Measurements from ENCODE around the gene EIF4EBP3. TPM values are rescaled to one million over a fixed set of nuclear protein-coding genes. Genes with fewer than 3 reads are reported as not detected.

EIF4EBP3 gene
- polyA plus RNA-seq, 1 donor from 2014 or later: 1.0 TPM

- Histone ChIP-seq H3K4me3 (ENCODE audit: low read length) (no peak overlapping the region), H3K79me2 (replicated peaks; ENCODE audit: insufficient read depth, low read length) (peaks cover 23% of the 10 kb centered on the region), H3K9me3 (ENCODE audit: low read length) (no peaks in the 10 kb centered on the region), H3K27ac (ENCODE audit: low read length) (no peak overlapping the region), H3K9ac (ENCODE audit: low read length) (no peak overlapping the region), H3F3A (ENCODE audit: insufficient read depth, low read length, poor library complexity, severe bottlenecking) (no peaks in the 10 kb centered on the region), H3K27me3 (ENCODE audit: insufficient read depth, low read depth, low read length) (no peaks in the 10 kb centered on the region), H3K36me3 (ENCODE audit: insufficient read depth, low read length) (no peaks in the 10 kb centered on the region), H2AFZ (ENCODE audit: low read depth, low read length) (no peak overlapping the region), H3K9me2 (ENCODE audit: insufficient read depth, low read length) (no peaks in the 10 kb centered on the region), H3K4me2 (ENCODE audit: low read length) (no peak overlapping the region), H4K20me1 (ENCODE audit: insufficient read depth) (no peaks in the 10 kb centered on the region)
- TF ChIP-seq POLR2AphosphoS5 (IDR thresholded peaks at IDR 0.05) (no peak), EP300 (conservative IDR thresholded peaks at IDR 0.05; ENCODE audit: poor library complexity, severe bottlenecking) (no peak)
Observed at GRCh38 chr5:140560227-140560626, 12.8 kb downstream of the EIF4EBP3 start.

GRCh38 chr5:140561753-140562523, 14.5 kb downstream of the EIF4EBP3 start:
- no peak overlapping the region for H3K9ac ChIP-seq (ENCODE audit: low read length)
- peak overlapping the region; percentile 7 for H3K4me3 ChIP-seq (ENCODE audit: low read length)
- no peak overlapping the region for H3K4me2 ChIP-seq (ENCODE audit: low read length)
- TF ChIP-seq CTCF (IDR thresholded peaks at IDR 0.05; ENCODE audit: poor library complexity, severe bottlenecking) (no peak), EZH2 (IDR thresholded peaks at IDR 0.05; ENCODE audit: borderline replicate concordance, insufficient read depth, low read length, poor library complexity, severe bottlenecking) (no peak), POLR2AphosphoS5 (IDR thresholded peaks at IDR 0.05) (no peak), REST (IDR thresholded peaks at IDR 0.05; ENCODE audit: borderline replicate concordance) (no peak), EP300 (conservative IDR thresholded peaks at IDR 0.05; ENCODE audit: poor library complexity, severe bottlenecking) (no peak), RAD21 (conservative IDR thresholded peaks at IDR 0.05) (no peak), TAF1 (IDR thresholded peaks at IDR 0.05; ENCODE audit: low read depth) (no peak), SMC3 (conservative IDR thresholded peaks at IDR 0.05; ENCODE audit: poor library complexity) (no peak), MXI1 (conservative IDR thresholded peaks at IDR 0.05; ENCODE audit: poor library complexity, severe bottlenecking) (no peak)
- no peaks in the 10 kb centered on the region for H3F3A ChIP-seq (ENCODE audit: insufficient read depth, low read length, poor library complexity, severe bottlenecking)
- no peaks in the 10 kb centered on the region for H3K9me2 ChIP-seq (ENCODE audit: insufficient read depth, low read length)
- H4K20me1 ChIP-seq (ENCODE audit: insufficient read depth): no peaks in the 10 kb centered on the region
- no peaks in the 10 kb centered on the region for H3K9me3 ChIP-seq (ENCODE audit: low read length)
- no peaks in the 10 kb centered on the region for H3K36me3 ChIP-seq (ENCODE audit: insufficient read depth, low read length)
- H3K27ac ChIP-seq (ENCODE audit: low read length): no peak overlapping the region
- no peak overlapping the region for H2AFZ ChIP-seq (ENCODE audit: low read depth, low read length)
- H3K27me3 ChIP-seq (ENCODE audit: insufficient read depth, low read depth, low read length): no peaks in the 10 kb centered on the region
- peaks cover 15% of the 10 kb centered on the region for H3K79me2 ChIP-seq (replicated peaks; ENCODE audit: insufficient read depth, low read length)

Data from neural cell (in vitro differentiated cells).